HepG2 (cell line): Measurements from ENCODE around the gene PKMYT1. TPM values are rescaled to one million over a fixed set of nuclear protein-coding genes. Genes with fewer than 3 reads are reported as not detected.

Source experiments
- ATAC-seq: fragments of 200-7000 bp; cut with Tn5 transposase; 3 replicates; pipeline ENCODE4 v1.9.1; 2020; ENCODE audit warnings: mild to moderate bottlenecking, moderate library complexity
- BruUV-seq: library from RNA; stranded (reverse); fragments of 400-500 nt; replicated peaks from 2 replicates; lab custom pipeline; 2021; lab: Mats Ljungman, UMichigan
- CTCF ChIA-PET: fragments of 300-600 bp; formaldehyde crosslinking; extraction: SDS; loops from one replicate; lab custom pipeline; 2021; ENCODE audit warnings: low total read pairs, inconsistent platforms, low intra/inter-chr PET ratio; lab: Yijun Ruan, JAX
- POLR2A ChIA-PET: fragments of 350-600 bp; sonication (Branson Sonifier 250); formaldehyde crosslinking; loops from one replicate; lab custom pipeline; 2020; ENCODE audit warnings: antibody characterized with exemption, inconsistent platforms; lab: Yijun Ruan, JAX
- DNase-seq: peaks from one replicate; pipeline ENCODE4 v3.0.0-alpha.2; 2015; ENCODE audit warnings: low spot score
- FAIRE-seq: peaks from 3 replicates; lab custom pipeline; 2011; peaks lifted over from hg19 to GRCh38; lab: Jason Lieb, UNC
- H2AFZ ChIP-seq: one replicate; pipeline ENCODE4 v1.6.1; 2011; ENCODE audit warnings: low read length, inconsistent platforms
- H3K27ac ChIP-seq: fragments of 300-600 bp; 3 replicates; pipeline ENCODE4 v1.8.0; 2011; ENCODE audit warnings: mixed run types, mild to moderate bottlenecking, mixed read lengths, low read length, inconsistent platforms; ENCODE audit not compliant: insufficient read depth; ENCODE audit errors: extremely low read length
- H3K27me3 ChIP-seq, 2 experiments: fragments of 200-600 bp in 1 of 2; 2 replicates in 1 of 2; 3 replicates in 1 of 2; pipeline versions ENCODE4 v1.6.0 to v1.8.0; 2011; ENCODE audit warnings: low read length in 2 of 2, mild to moderate bottlenecking in 2 of 2, moderate library complexity in 2 of 2, inconsistent platforms in 1 of 2; ENCODE audit not compliant: insufficient read depth in 2 of 2, control insufficient read depth in 1 of 2
- H3K36me3 ChIP-seq, 2 experiments: fragments of 200-600 bp in 1 of 2; replicated peaks in 1 of 2; 2 replicates in 1 of 2; 3 replicates in 1 of 2; pipeline versions ENCODE4 v1.5.1 to v1.8.0; 2011; ENCODE audit warnings: low read length in 2 of 2, inconsistent platforms in 1 of 2; ENCODE audit not compliant: insufficient read depth in 2 of 2, control insufficient read depth in 1 of 2
- H3K4me1 ChIP-seq: 2 replicates; pipeline ENCODE4 v1.5.1; 2012; ENCODE audit warnings: low read length, inconsistent platforms; ENCODE audit not compliant: insufficient read depth
- H3K4me2 ChIP-seq: 2 replicates; pipeline ENCODE4 v1.6.0; 2011; ENCODE audit warnings: low read depth, low read length, inconsistent platforms
- H3K4me3 ChIP-seq, 3 experiments: fragments of 200-600 bp in 1 of 3; sonication (generic), shearing (Covaris generic) in 1 of 3; replicated peaks in 1 of 3; 2 replicates each; pipeline ENCODE4 v1.5.1; 2011 to 2016; ENCODE audit warnings: low read length in 3 of 3, inconsistent platforms in 2 of 3, low read depth in 2 of 3, mild to moderate bottlenecking in 2 of 3, control low read depth in 1 of 3, mixed read lengths in 1 of 3; ENCODE audit not compliant: insufficient read depth in 1 of 3
- H3K79me2 ChIP-seq: one replicate; pipeline ENCODE4 v1.6.1; 2011; ENCODE audit warnings: low read length, inconsistent platforms; ENCODE audit not compliant: insufficient read depth
- H3K9ac ChIP-seq: 2 replicates; pipeline ENCODE4 v1.6.0; 2011; ENCODE audit warnings: mild to moderate bottlenecking, low read depth, low read length, inconsistent platforms; ENCODE audit not compliant: insufficient read depth
- H3K9me3 ChIP-seq: 2 replicates; pipeline ENCODE4 v1.5.1; 2012; ENCODE audit warnings: mild to moderate bottlenecking, low read length
- H4K20me1 ChIP-seq: 2 replicates; pipeline ENCODE4 v1.6.0; 2011; ENCODE audit warnings: inconsistent platforms, mild to moderate bottlenecking, low read length, moderate library complexity; ENCODE audit not compliant: insufficient read depth
- AGO2 ChIP-seq: fragments of 200-400 bp; formaldehyde crosslinking; optimal IDR thresholded peaks from 2 replicates; pipeline ENCODE3; 2017; ENCODE audit warnings: mild to moderate bottlenecking, low read depth, low read length, moderate library complexity
- CEBPB ChIP-seq: IDR thresholded peaks from 2 replicates; pipeline ENCODE4 v1.6.1; 2011; ENCODE audit warnings: low read depth, low read length, improper control_type of control experiment, borderline replicate concordance
- HNF4A ChIP-seq: sonication (generic); formaldehyde crosslinking; IDR thresholded peaks from 2 replicates; pipeline ENCODE4 v1.4.0; 2020; ENCODE audit warnings: missing genetic modification reagents
- HNRNPL ChIP-seq: fragments of 200-400 bp; formaldehyde crosslinking; IDR thresholded peaks from 2 replicates; pipeline ENCODE4 v1.6.1; 2017; ENCODE audit warnings: mild to moderate bottlenecking, low read depth, low read length
- HNRNPLL ChIP-seq: fragments of 200-400 bp; formaldehyde crosslinking; IDR thresholded peaks from 2 replicates; pipeline ENCODE4 v1.6.1; 2017; ENCODE audit warnings: mild to moderate bottlenecking, low read depth, low read length; ENCODE audit not compliant: poor library complexity, severe bottlenecking
- NFAT5 ChIP-seq: sonication (generic); formaldehyde crosslinking; IDR thresholded peaks from 2 replicates; pipeline ENCODE4 v1.4.0; 2020; ENCODE audit warnings: missing genetic modification reagents
- ZNF251 ChIP-seq: sonication (generic); formaldehyde crosslinking; IDR thresholded peaks from 2 replicates; pipeline ENCODE4 v1.9.0; 2021; ENCODE audit warnings: mild to moderate bottlenecking, missing genetic modification reagents
- ZNF468 ChIP-seq: sonication (generic); formaldehyde crosslinking; IDR thresholded peaks from 2 replicates; pipeline ENCODE4 v1.8.0; 2022; ENCODE audit warnings: mild to moderate bottlenecking, moderate library complexity, missing genetic modification reagents
- ZNF619 ChIP-seq: sonication (generic); formaldehyde crosslinking; IDR thresholded peaks from 2 replicates; pipeline ENCODE4 v1.4.0; 2020; ENCODE audit warnings: mild to moderate bottlenecking, missing genetic modification reagents
- WGBS: methylation state at CpG from one replicate; pipeline ENCODE4 v1.1.6; 2017; ENCODE audit warnings: low lambda C conversion rate; 5-methylcytosine and 5-hydroxymethylcytosine counted together
- in situ Hi-C: cut with HindIII; loops from 2 replicates; pipeline ENCODE4 v1.10.0; 2017; ENCODE audit warnings: low pct_unique_long_range_greater_than_20kb; ENCODE audit not compliant: extremely low pct_ligation_motif_present
- intact Hi-C: fragments of 100-400 bp; cut with micrococcal nuclease; formaldehyde crosslinking; loops from one replicate; pipeline ENCODE4 v1.10.0; 2022; ENCODE audit not compliant: unreplicated experiment
- polyA plus RNA-seq, 8 experiments: library from polyadenylated mRNA; depleted of rRNA in 3 of 8; stranded (reverse) in 7 of 8; unstranded in 1 of 8; fragments of >200 nt; fragmentation: Illumina TruSeq in 4 of 8; extraction: Trizol in 4 of 8; gene quantifications; 2 replicates each; pipeline versions ENCODE4 v1.2.1 to v1.2.3, GENCODE V29; 2011 to 2016; ENCODE audit warnings: low read depth in 4 of 8, missing spikeins in 1 of 8, mixed read lengths in 1 of 8; ENCODE audit not compliant: insufficient read depth in 1 of 8
- total RNA-seq, 5 experiments: library from RNA; depleted of rRNA; stranded (reverse); fragments of >200 nt; fragmentation: Illumina TruSeq; extraction: Trizol; gene quantifications; 2 replicates each; pipeline ENCODE4 v1.2.3, GENCODE V29; 2016; ENCODE audit warnings: low read depth in 1 of 5

PKMYT1 gene
- total and polyA plus RNA-seq, 2 of the 13 experiments (the other 11 are each of a cell fraction or from before 2014, with no cell fraction given), result 7.0 to 27.8 TPM

- no peak for TF ChIP-seq NFAT5 (CRISPR knock-in tag)
- TF ChIP-seq HNRNPLL, result no peak
- TF ChIP-seq CEBPB, result no peak
- TF ChIP-seq ZNF251 (CRISPR knock-in tag), result no peak
Measured at GRCh38 chr16:2977440-2977839, 2.8 kb downstream of the PKMYT1 start (continued).

- H3K9me3 ChIP-seq, result no peaks in the 10 kb centered on the region
- POLR2A ChIA-PET, result no interaction called here
- ATAC-seq, result no peak
- H3K4me2 ChIP-seq, result no peak overlapping the region
- no peak overlapping the region for H2AFZ ChIP-seq
- H3K9ac ChIP-seq, result no peak overlapping the region
- H4K20me1 ChIP-seq, result no peaks in the 10 kb centered on the region
- H3K4me1 ChIP-seq, result peaks cover 10% of the 10 kb centered on the region
- H3K36me3 ChIP-seq, result peaks cover 2 to 18% of the 10 kb centered on the region in 2 experiments; a peak in 3 of 5 replicates
- peaks cover 8% of the 10 kb centered on the region for H3K79me2 ChIP-seq
- 98% methylated on average over 15 of the region's 15 CpGs for WGBS
- no TSS peak for BruUV-seq
- in situ Hi-C loops, result no loop called here
- TF ChIP-seq HNRNPL (0 out of 2 replicates have a peak, but pooled peaks have one; percentile 49), ZNF468 (CRISPR knock-in tag) (no peak), AGO2 (peak; percentile 24), ZNF619 (CRISPR knock-in tag) (no peak), HNF4A (CRISPR knock-in tag) (no peak)
- TF ChIP-seq, all 625 proteins: peak for 2
- H3K4me3 ChIP-seq, result no peak overlapping the region
- H3K27me3 ChIP-seq, result no peaks in the 10 kb centered on the region
- FAIRE-seq (no peak), DNase-seq (no peak)
- CTCF ChIA-PET, result no interaction called here
- intact Hi-C loops, result no loop called here
- H3K27ac ChIP-seq, result no peak overlapping the region
Measured at GRCh38 chr16:2976673-2977072, 3.6 kb downstream of the PKMYT1 start.
